Activated CD8-positive, alpha-beta memory T cell treated with anti-CD3 and anti-CD28 coated beads for 48 hours (primary cell): ENCODE results near the gene SLC48A1.

ENCODE experiments used
- DNase-seq, 3 experiments: peaks; one replicate each; pipeline ENCODE4 v3.0.0-alpha.2; 2020; ENCODE audit warnings: low read depth in 2 of 3, low spot score in 2 of 3

The SLC48A1 gene

GRCh38 chr12:47757840-47758583, 15.0 kb upstream of the SLC48A1 start:
- DNase-seq: no peak

GRCh38 chr12:47758584-47758833, 14.5 kb upstream of the SLC48A1 start:
- DNase-seq: no peak

- peak in 1 of 3 experiments; percentile 52 for DNase-seq
Measured at GRCh38 chr12:47758834-47759690, 14.0 kb upstream of the SLC48A1 start, which contains the start of gene RAPGEF3. Gene RAPGEF3, minus strand, starts transcription at chr12:47758880. Its CDS starts 324 bp downstream, at chr12:47758556.

GRCh38 chr12:47762850-47763465, 10.1 kb upstream of the SLC48A1 start:
- no peak for DNase-seq

- DNase-seq: no peak
Measured at GRCh38 chr12:47763481-47764346, 9.3 kb upstream of the SLC48A1 start.

GRCh38 chr12:47766502-47767215, 6.4 kb upstream of the SLC48A1 start:
- no peak for DNase-seq

DNA sequence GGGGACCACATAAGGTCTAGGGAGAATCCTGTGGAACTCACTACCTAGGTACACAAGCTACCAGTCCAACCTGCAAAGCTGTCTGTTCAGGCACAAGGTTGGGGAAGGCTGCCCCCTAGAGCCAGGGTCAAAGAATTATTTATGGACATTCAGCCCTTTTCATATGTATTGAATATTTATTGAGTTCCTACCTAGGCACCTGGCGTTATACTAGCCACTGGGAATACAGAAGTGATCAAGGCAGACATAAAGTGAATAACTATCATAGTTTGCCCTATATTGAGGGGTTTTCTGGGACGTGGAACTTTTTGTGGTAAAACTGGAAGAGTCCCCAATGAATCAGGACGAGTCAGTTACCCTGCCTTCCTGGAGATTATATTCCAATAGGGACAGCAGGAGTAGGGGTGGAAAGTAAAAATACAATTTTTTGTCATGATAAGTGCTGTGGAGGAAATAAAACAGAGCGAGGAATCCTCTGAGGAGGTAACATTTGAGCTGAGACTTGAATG, 5.8 kb upstream of the SLC48A1 start:
- DNase-seq: peak in 1 of 3 experiments; percentile 36

- no peak for DNase-seq
Measured at GRCh38 chr12:47768323-47768811, 4.7 kb upstream of the SLC48A1 start.

DNA sequence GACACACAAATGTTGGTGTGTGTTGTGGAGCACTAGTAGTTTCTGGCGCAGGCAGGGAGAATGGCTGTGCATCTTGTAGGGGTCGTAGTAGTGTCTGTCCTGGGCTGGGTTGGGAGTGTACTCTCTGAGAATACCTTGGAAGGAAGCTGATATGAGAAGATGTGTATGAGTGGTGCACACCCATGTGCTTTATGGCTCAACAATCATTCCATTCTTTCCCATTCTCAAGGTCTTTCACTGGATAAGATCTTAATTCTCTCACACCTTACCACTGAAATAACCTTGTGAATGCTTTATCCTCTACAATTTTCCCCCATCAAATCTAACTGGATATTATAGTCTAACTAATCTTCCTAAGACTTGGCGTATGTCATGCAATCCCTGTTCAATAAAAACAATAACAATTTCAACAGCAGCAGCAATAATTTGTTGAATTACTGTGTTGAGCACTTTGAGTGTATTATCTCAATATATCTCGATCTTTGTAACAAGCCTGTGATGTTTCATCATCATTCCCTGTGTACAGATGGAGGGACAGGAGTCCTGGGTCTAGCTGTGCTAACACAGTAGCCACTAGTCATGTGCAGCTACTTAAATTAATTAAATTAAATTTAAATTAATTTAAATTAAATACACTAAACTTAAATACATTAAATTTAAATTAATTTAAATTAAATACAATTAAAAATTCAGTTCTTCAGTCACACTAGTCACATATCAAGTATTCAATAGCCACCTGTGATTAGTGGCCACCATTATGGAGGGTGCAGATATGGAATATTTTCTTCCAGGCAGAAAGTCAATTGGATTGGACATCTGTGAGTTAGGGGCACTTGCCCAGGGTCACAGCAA, 3.6 kb upstream of the SLC48A1 start:
- no peak for DNase-seq

GRCh38 chr12:47770086-47770726, 2.8 kb upstream of the SLC48A1 start:
- no peak for DNase-seq

DNA sequence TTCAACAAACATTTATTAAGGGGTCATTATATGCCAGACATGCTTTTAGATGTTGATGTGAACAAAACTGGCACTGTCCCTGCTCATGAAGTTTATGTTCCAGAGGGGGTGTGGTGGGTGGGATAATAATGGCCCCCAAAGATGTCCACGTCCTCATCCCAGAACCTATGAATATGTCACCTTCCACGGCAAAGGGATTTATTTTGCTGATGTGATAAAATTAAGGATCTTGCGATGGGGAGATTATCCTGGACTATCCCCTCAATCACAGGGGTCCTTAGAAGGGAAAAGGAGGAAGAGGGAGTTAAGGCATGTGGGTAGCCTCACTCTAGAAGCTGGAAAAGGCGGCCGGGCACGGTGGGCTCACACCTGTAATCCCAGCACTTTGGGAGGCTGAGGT, 1.7 kb upstream of the SLC48A1 start:
- DNase-seq: no peak

- no peak for DNase-seq
Measured at GRCh38 chr12:47772094-47772660, 861 bp upstream of the SLC48A1 start.

DNA sequence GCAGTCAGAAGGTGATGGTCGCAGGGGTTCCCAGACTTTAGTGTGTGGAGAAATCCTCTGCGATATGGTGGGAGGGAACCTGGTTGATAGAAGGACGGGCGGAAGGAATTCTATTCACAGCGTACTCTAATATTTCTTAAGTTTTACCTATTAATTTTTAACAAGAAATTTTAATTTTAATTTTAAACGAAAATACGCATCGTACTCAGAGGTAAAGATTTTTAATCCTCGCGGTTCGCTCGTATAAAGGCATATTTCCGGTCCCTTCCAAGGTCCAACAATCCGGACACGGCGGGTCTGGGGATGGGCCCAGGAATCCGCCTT, 338 bp upstream of the SLC48A1 start:
- no peak for DNase-seq

- no peak for DNase-seq
Measured at GRCh38 chr12:47773858-47774580, 981 bp downstream of the SLC48A1 start.

GRCh38 chr12:47774663-47775062, 1.6 kb downstream of the SLC48A1 start:
- no peak for DNase-seq

GRCh38 chr12:47775100-47775911, 2.3 kb downstream of the SLC48A1 start:
- DNase-seq: no peak
